HG02571 (cell line): ENCODE data around the gene FOXO4.
A peak's percentile ranks its signal among the peaks of the same experiment; 100 is the strongest.
"Not testable (repeated sequence)": the region's sequence is repeated elsewhere in the genome, so short reads cannot be mapped to it uniquely, and the experiment has no call there.

ENCODE experiments used
- ATAC-seq: cut with Tn5 transposase; IDR thresholded peaks from one replicate; pipeline ENCODE4 v1.9.1; 2021; ENCODE audit warnings: mild to moderate bottlenecking, moderate library complexity; ENCODE audit not compliant: unreplicated experiment

The FOXO4 gene

GRCh38 chrX:71095555-71095980 is at the start of gene FOXO4:
TSS of gene FOXO4 (plus strand) at chrX:71095851. CDS start at chrX:71096529, 678 bp downstream.
- peak; percentile 73 for ATAC-seq

- ATAC-seq: not testable (repeated sequence)
Measured at GRCh38 chrX:71047891-71048290, 47.8 kb upstream of the FOXO4 start.

- no peak for ATAC-seq
Measured at GRCh38 chrX:71052721-71053120, 42.9 kb upstream of the FOXO4 start.

- no peak for ATAC-seq
Measured at GRCh38 chrX:71053217-71053621, 42.4 kb upstream of the FOXO4 start.

- no peak for ATAC-seq
Measured at GRCh38 chrX:71056867-71057266, 38.8 kb upstream of the FOXO4 start.

GRCh38 chrX:71057848-71058530 is 37.7 kb upstream of the FOXO4 start:
- ATAC-seq: no peak

- no peak for ATAC-seq
Measured at GRCh38 chrX:71060127-71060526, 35.5 kb upstream of the FOXO4 start.

GRCh38 chrX:71067089-71067488 is 28.6 kb upstream of the FOXO4 start:
- ATAC-seq: no peak

- peak; percentile 1 for ATAC-seq
Measured at GRCh38 chrX:71067712-71068043, 28.0 kb upstream of the FOXO4 start.

- peak; percentile 91 for ATAC-seq
Measured at GRCh38 chrX:71068044-71068918, 27.4 kb upstream of the FOXO4 start, which contains the start of gene SNX12. TSS of gene SNX12 (minus strand) at chrX:71068334. CDS start at chrX:71068306, 28 bp downstream.

GRCh38 chrX:71070531-71070930 is 25.1 kb upstream of the FOXO4 start:
- ATAC-seq: no peak

- no peak for ATAC-seq
Measured at GRCh38 chrX:71081330-71082123, 14.1 kb upstream of the FOXO4 start.

GRCh38 chrX:71082124-71082647 is 13.5 kb upstream of the FOXO4 start:
- ATAC-seq: no peak

GRCh38 chrX:71082822-71083221 is 12.8 kb upstream of the FOXO4 start:
- no peak for ATAC-seq

- ATAC-seq: no peak
Measured at GRCh38 chrX:71085900-71086299, 9.8 kb upstream of the FOXO4 start.

- ATAC-seq: no peak
Measured at GRCh38 chrX:71091263-71091662, 4.4 kb upstream of the FOXO4 start.

GRCh38 chrX:71095033-71095432 is 618 bp upstream of the FOXO4 start:
- no peak for ATAC-seq

- ATAC-seq: peak; percentile 20
Measured at GRCh38 chrX:71095981-71096759, 519 bp downstream of the FOXO4 start.

GRCh38 chrX:71096760-71097032 is 1.0 kb downstream of the FOXO4 start:
- ATAC-seq: no peak

GRCh38 chrX:71098302-71098701 is 2.7 kb downstream of the FOXO4 start:
- ATAC-seq: no peak
